ENCODE results near the gene FBLL1.

FBLL1 gene

GRCh38 chr5:168489059-168489458, 40.0 kb upstream of the FBLL1 start:
- no peak for DNase-seq (ENCODE audit: low read depth)
- H3K4me3 ChIP-seq (ENCODE audit: low read depth, low read length) = no peak overlapping the region
- TF ChIP-seq MAX (IDR thresholded peaks at IDR 0.05; ENCODE audit: low read depth, low read length) (no peak), POLR2A (IDR thresholded peaks at IDR 0.05; ENCODE audit: extremely low read depth, insufficient read length) (no peak), MYC (IDR thresholded peaks at IDR 0.05; ENCODE audit: low read depth, low read length) (no peak)
- TF ChIP-seq, protein P1, sequence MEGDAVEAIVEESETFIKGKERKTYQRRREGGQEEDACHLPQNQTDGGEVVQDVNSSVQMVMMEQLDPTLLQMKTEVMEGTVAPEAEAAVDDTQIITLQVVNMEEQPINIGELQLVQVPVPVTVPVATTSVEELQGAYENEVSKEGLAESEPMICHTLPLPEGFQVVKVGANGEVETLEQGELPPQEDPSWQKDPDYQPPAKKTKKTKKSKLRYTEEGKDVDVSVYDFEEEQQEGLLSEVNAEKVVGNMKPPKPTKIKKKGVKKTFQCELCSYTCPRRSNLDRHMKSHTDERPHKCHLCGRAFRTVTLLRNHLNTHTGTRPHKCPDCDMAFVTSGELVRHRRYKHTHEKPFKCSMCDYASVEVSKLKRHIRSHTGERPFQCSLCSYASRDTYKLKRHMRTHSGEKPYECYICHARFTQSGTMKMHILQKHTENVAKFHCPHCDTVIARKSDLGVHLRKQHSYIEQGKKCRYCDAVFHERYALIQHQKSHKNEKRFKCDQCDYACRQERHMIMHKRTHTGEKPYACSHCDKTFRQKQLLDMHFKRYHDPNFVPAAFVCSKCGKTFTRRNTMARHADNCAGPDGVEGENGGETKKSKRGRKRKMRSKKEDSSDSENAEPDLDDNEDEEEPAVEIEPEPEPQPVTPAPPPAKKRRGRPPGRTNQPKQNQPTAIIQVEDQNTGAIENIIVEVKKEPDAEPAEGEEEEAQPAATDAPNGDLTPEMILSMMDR (IDR thresholded peaks at IDR 0.05; ENCODE audit: low read depth, low read length) = no peak

GRCh38 chr5:168494057-168494555, 35.0 kb upstream of the FBLL1 start:
- DNase-seq (ENCODE audit: low read depth) = no peak
- TF ChIP-seq MAX (IDR thresholded peaks at IDR 0.05; ENCODE audit: low read depth, low read length) (no peak), POLR2A (IDR thresholded peaks at IDR 0.05; ENCODE audit: extremely low read depth, insufficient read length) (no peak)
- H3K4me3 ChIP-seq (ENCODE audit: low read depth, low read length) = no peak overlapping the region

- DNase-seq (ENCODE audit: low read depth) = no peak
- no peak overlapping the region for H3K4me3 ChIP-seq (ENCODE audit: low read depth, low read length)
- TF ChIP-seq, protein P1 (IDR thresholded peaks at IDR 0.05; ENCODE audit: low read depth, low read length) = no peak
- TF ChIP-seq MAX (IDR thresholded peaks at IDR 0.05; ENCODE audit: low read depth, low read length) (no peak), MYC (IDR thresholded peaks at IDR 0.05; ENCODE audit: low read depth, low read length) (no peak), POLR2A (IDR thresholded peaks at IDR 0.05; ENCODE audit: extremely low read depth, insufficient read length) (no peak)
Observed at GRCh38 chr5:168502563-168503237, 26.4 kb upstream of the FBLL1 start.

- H3K4me3 ChIP-seq (ENCODE audit: low read depth, low read length) = no peak overlapping the region
- DNase-seq (ENCODE audit: low read depth) = no peak
- TF ChIP-seq MYC (IDR thresholded peaks at IDR 0.05; ENCODE audit: low read depth, low read length) = no peak
- no peak for TF ChIP-seq MAX (IDR thresholded peaks at IDR 0.05; ENCODE audit: low read depth, low read length)
- TF ChIP-seq, protein P1 (IDR thresholded peaks at IDR 0.05; ENCODE audit: low read depth, low read length) = no peak
- TF ChIP-seq POLR2A (IDR thresholded peaks at IDR 0.05; ENCODE audit: extremely low read depth, insufficient read length) = no peak
Observed at GRCh38 chr5:168513861-168514428, 15.2 kb upstream of the FBLL1 start.

DNA sequence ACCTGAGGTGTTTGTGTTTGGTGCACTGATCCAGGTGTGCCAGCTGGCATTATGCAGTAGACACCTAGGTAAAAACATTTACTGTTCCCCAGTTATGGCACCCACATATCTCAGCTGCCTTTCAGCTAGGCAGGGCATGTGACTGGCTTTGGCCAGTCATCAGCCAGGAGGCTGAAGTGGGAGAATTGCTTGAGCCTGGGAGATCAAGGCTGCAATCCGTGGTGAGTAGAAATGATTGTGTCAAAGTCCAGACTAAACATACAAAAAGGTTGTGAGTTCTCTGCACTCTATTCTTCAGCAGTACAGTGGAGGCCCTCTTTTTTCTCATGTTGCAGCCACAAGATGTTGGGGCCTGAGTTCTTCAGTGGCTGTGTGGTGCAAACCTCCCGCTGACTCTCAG, 3.2 kb upstream of the FBLL1 start:
- TF ChIP-seq MAX (IDR thresholded peaks at IDR 0.05; ENCODE audit: low read depth, low read length) (no peak), POLR2A (IDR thresholded peaks at IDR 0.05; ENCODE audit: extremely low read depth, insufficient read length) (no peak), MYC (IDR thresholded peaks at IDR 0.05; ENCODE audit: low read depth, low read length) (no peak)
- TF ChIP-seq, protein P1 (IDR thresholded peaks at IDR 0.05; ENCODE audit: low read depth, low read length) = no peak
- H3K4me3 ChIP-seq (ENCODE audit: low read depth, low read length) = no peak overlapping the region
- DNase-seq (ENCODE audit: low read depth) = no peak

- TF ChIP-seq MAX (IDR thresholded peaks at IDR 0.05; ENCODE audit: low read depth, low read length) (no peak), POLR2A (IDR thresholded peaks at IDR 0.05; ENCODE audit: extremely low read depth, insufficient read length) (no peak), MYC (IDR thresholded peaks at IDR 0.05; ENCODE audit: low read depth, low read length) (no peak)
- TF ChIP-seq, protein P1 (IDR thresholded peaks at IDR 0.05; ENCODE audit: low read depth, low read length) = no peak
- no peak for DNase-seq (ENCODE audit: low read depth)
- no peak overlapping the region for H3K4me3 ChIP-seq (ENCODE audit: low read depth, low read length)
Observed at GRCh38 chr5:168527756-168528295, 1.3 kb upstream of the FBLL1 start.

All from NB4 (cell line).